ENCODE data around the gene RADIL.

RADIL gene

GRCh38 chr7:4825081-4825480 is 58.4 kb downstream of the RADIL start:
- no peak for DNase-seq

- DNase-seq = no peak
These were observed 59.3 kb downstream of the RADIL start for GRCh38 chr7:4824120-4824775.

GRCh38 chr7:4823441-4824119 is 59.9 kb downstream of the RADIL start:
- no peak for DNase-seq

- no peak for DNase-seq
These were observed 60.8 kb downstream of the RADIL start for GRCh38 chr7:4822677-4823076.

- DNase-seq = peak; percentile 51
These were observed 62.5 kb downstream of the RADIL start for GRCh38 chr7:4820967-4821471.

- DNase-seq = no peak
These were observed 63.0 kb downstream of the RADIL start for GRCh38 chr7:4820405-4820966.

- DNase-seq = no peak
These were observed 63.7 kb downstream of the RADIL start for GRCh38 chr7:4819560-4820404.

GRCh38 chr7:4818000-4818794 is 65.3 kb downstream of the RADIL start:
- no peak for DNase-seq

GRCh38 chr7:4817178-4817901 is 66.2 kb downstream of the RADIL start:
- no peak for DNase-seq

GRCh38 chr7:4816419-4817080 is 67.0 kb downstream of the RADIL start:
- no peak for DNase-seq

- DNase-seq = no peak
These were observed 67.7 kb downstream of the RADIL start for GRCh38 chr7:4815609-4816418.

GRCh38 chr7:4815121-4815520 is 68.4 kb downstream of the RADIL start:
- no peak for DNase-seq

GRCh38 chr7:4814433-4814832 is 69.1 kb downstream of the RADIL start:
- DNase-seq = no peak

GRCh38 chr7:4809666-4810065 is 73.8 kb downstream of the RADIL start:
- no peak for DNase-seq

- no peak for DNase-seq
These were observed 74.4 kb downstream of the RADIL start for GRCh38 chr7:4809091-4809591.

- no peak for DNase-seq
These were observed 75.0 kb downstream of the RADIL start for GRCh38 chr7:4808565-4808964.

- no peak for DNase-seq
These were observed 75.5 kb downstream of the RADIL start for GRCh38 chr7:4808026-4808425.

GRCh38 chr7:4807598-4808016 is 75.9 kb downstream of the RADIL start:
- DNase-seq = no peak

GRCh38 chr7:4806983-4807597 is 76.4 kb downstream of the RADIL start:
- no peak for DNase-seq

- DNase-seq = no peak
These were observed 77.6 kb downstream of the RADIL start for GRCh38 chr7:4805984-4806300.
